ENCODE results near the gene GPBP1.

DNA sequence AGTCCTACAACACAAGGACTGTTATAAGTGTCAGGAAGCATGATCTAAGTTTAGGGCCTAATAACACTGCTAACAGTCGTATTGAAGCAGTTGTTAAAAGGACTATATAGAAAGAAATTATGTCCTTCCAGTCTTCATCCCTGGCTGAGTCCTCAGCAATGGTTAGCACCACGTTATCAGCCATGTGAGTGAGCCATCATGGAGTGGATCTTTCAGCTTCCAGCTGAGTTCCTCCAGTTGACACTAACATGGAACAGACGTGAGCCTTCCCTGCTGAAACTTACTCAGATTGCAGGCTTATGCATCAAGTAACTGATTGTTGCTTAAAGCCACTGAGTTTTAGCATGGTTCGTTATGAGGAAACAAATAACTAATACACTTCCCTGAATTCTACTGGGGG, 21.5 kb upstream of the GPBP1 start:
- TF ChIP-seq TAF1 (IDR thresholded peaks at IDR 0.05; ENCODE audit: low read depth) (no peak), YY1 (IDR thresholded peaks at IDR 0.05; ENCODE audit: low read depth) (no peak), RAD21 (IDR thresholded peaks at IDR 0.05; ENCODE audit: low read depth) (no peak), NFIC (IDR thresholded peaks at IDR 0.05) (no peak), EP300 (IDR thresholded peaks at IDR 0.05; ENCODE audit: borderline replicate concordance) (no peak), ZBTB7A (IDR thresholded peaks at IDR 0.05; ENCODE audit: low read depth) (no peak), CREB1 (IDR thresholded peaks at IDR 0.05; ENCODE audit: low read depth) (no peak), TCF12 (IDR thresholded peaks at IDR 0.05; ENCODE audit: low read depth) (no peak), EGR1 (IDR thresholded peaks at IDR 0.05) (no peak), TEAD4 (IDR thresholded peaks at IDR 0.05) (no peak), CEBPB (IDR thresholded peaks at IDR 0.05) (no peak)
- TF ChIP-seq, protein P1, sequence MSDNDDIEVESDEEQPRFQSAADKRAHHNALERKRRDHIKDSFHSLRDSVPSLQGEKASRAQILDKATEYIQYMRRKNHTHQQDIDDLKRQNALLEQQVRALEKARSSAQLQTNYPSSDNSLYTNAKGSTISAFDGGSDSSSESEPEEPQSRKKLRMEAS (IDR thresholded peaks at IDR 0.05) = no peak
- TF ChIP-seq, protein P2, sequence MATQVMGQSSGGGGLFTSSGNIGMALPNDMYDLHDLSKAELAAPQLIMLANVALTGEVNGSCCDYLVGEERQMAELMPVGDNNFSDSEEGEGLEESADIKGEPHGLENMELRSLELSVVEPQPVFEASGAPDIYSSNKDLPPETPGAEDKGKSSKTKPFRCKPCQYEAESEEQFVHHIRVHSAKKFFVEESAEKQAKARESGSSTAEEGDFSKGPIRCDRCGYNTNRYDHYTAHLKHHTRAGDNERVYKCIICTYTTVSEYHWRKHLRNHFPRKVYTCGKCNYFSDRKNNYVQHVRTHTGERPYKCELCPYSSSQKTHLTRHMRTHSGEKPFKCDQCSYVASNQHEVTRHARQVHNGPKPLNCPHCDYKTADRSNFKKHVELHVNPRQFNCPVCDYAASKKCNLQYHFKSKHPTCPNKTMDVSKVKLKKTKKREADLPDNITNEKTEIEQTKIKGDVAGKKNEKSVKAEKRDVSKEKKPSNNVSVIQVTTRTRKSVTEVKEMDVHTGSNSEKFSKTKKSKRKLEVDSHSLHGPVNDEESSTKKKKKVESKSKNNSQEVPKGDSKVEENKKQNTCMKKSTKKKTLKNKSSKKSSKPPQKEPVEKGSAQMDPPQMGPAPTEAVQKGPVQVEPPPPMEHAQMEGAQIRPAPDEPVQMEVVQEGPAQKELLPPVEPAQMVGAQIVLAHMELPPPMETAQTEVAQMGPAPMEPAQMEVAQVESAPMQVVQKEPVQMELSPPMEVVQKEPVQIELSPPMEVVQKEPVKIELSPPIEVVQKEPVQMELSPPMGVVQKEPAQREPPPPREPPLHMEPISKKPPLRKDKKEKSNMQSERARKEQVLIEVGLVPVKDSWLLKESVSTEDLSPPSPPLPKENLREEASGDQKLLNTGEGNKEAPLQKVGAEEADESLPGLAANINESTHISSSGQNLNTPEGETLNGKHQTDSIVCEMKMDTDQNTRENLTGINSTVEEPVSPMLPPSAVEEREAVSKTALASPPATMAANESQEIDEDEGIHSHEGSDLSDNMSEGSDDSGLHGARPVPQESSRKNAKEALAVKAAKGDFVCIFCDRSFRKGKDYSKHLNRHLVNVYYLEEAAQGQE (IDR thresholded peaks at IDR 0.05; ENCODE audit: low read depth) = no peak
- TF ChIP-seq, protein P3, sequence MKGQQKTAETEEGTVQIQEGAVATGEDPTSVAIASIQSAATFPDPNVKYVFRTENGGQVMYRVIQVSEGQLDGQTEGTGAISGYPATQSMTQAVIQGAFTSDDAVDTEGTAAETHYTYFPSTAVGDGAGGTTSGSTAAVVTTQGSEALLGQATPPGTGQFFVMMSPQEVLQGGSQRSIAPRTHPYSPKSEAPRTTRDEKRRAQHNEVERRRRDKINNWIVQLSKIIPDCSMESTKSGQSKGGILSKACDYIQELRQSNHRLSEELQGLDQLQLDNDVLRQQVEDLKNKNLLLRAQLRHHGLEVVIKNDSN (IDR thresholded peaks at IDR 0.05) = no peak

All from Ishikawa (cell line).